ENCODE data around the gene ABI2. TPM values are rescaled to one million over a fixed set of nuclear protein-coding genes. Genes with fewer than 3 reads are reported as not detected.

The ABI2 gene
- total and polyA plus RNA-seq, 12 donors = 10.2 to 61.2 (median 33.7) TPM

DNA sequence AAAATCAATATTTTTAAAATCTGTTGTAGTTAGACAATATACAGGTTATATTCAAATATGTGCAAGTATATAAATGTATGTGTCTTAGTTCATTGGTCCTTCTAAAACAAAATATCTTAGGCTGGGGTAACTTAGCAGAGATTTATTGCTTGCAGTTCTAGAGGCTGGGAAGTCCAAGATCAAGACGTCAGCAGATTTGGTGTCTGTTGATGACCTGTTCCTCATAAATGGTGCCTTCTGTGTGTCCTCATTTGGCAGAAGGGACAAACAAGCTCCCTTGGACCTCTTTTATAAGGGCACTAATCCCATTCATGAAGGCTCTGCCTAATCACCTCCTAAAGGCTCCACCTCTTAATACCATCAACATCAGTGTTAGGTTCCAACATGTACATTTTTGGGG lies 31.3 kb downstream of the ABI2 start:
- H3K27me3 ChIP-seq = no peaks in the 10 kb centered on the region
- no peak for DNase-seq
- intact Hi-C loops (cut with DNase I) = no loop called here
- WGBS, 4 donors = 82 to 100% (median 93%) methylated on average over 1 of the region's 1 CpG
- H3K27ac ChIP-seq = no peak overlapping the region
- H3K4me1 ChIP-seq (replicated peaks in 1 of 2) = peaks cover 0 to 20% of the 10 kb centered on the region in 2 donors
- H3K9me3 ChIP-seq (replicated peaks in 1 of 3) = no peaks in the 10 kb centered on the region
- no peak overlapping the region for H3K4me3 ChIP-seq
- TF ChIP-seq, protein P1, sequence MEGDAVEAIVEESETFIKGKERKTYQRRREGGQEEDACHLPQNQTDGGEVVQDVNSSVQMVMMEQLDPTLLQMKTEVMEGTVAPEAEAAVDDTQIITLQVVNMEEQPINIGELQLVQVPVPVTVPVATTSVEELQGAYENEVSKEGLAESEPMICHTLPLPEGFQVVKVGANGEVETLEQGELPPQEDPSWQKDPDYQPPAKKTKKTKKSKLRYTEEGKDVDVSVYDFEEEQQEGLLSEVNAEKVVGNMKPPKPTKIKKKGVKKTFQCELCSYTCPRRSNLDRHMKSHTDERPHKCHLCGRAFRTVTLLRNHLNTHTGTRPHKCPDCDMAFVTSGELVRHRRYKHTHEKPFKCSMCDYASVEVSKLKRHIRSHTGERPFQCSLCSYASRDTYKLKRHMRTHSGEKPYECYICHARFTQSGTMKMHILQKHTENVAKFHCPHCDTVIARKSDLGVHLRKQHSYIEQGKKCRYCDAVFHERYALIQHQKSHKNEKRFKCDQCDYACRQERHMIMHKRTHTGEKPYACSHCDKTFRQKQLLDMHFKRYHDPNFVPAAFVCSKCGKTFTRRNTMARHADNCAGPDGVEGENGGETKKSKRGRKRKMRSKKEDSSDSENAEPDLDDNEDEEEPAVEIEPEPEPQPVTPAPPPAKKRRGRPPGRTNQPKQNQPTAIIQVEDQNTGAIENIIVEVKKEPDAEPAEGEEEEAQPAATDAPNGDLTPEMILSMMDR (IDR thresholded peaks at IDR 0.05) = no peak
- no peak for TF ChIP-seq POLR2A (IDR thresholded peaks at IDR 0.05)
- no peaks in the 10 kb centered on the region for H3K36me3 ChIP-seq (replicated peaks in 1 of 2)

DNA sequence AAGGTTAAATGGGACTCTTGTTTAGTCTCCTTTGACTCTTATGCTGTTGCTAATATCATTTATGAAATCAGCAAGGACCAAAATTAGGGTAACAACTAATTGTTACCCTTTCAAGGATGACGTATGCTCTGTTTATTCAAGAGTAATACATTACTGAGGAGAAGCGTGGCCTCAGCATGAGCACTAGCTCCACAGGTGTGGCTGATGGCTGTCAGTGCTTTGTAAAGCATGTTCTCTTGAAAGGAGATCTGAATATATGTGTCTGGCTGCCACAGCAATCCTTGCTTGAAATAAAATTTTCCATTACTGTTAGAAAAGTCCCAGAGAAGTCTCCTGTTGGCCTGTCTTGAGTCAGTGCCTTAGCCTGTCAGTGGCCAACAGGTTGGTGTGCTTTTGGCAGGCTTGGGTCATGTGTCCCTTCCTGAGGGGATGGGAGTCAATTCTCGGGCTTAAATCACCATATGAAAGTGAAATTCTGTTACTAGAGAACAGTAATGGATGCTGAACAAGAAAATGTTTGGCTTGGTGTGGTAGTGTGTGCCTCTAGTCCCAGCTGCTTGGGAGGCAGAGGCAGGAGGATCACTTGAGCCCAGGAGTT lies 32.7 kb downstream of the ABI2 start:
- Histone ChIP-seq H3K4me1 (replicated peaks in 1 of 2) (peaks cover 0 to 20% of the 10 kb centered on the region in 2 donors), H3K4me3 (no peak overlapping the region), H3K27ac (no peak overlapping the region), H3K9me3 (replicated peaks in 1 of 3) (no peaks in the 10 kb centered on the region), H3K27me3 (no peaks in the 10 kb centered on the region), H3K36me3 (replicated peaks in 1 of 2) (no peaks in the 10 kb centered on the region)
- WGBS, 4 donors = 88 to 98% (median 91%) methylated on average over 3 of the region's 3 CpGs
- no peak for DNase-seq
- intact Hi-C loops (cut with DNase I) = no loop called here
- TF ChIP-seq, protein P1 (IDR thresholded peaks at IDR 0.05) = no peak
- TF ChIP-seq POLR2A (IDR thresholded peaks at IDR 0.05) = no peak

DNA sequence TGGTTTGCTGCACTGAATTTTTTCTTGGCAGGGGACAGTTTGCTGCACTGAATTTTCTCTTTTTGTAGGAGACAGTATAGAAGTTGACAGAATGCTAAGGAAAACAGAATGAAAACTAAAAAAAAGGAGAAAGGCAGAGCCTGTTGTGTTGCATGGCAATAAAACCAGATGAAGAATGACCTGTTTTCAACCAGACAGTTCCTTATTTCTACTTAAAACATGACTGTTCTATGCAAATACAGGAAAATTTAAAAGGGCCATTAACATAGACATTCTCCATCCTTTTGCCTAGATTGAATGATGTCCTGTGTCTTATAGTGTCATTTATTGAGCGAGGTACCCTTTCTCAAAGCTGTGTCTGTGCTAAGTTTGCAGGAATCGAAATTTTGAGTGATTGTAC lies 33.3 kb downstream of the ABI2 start:
- 50 to 64% (median 59%) methylated on average over 2 of the region's 2 CpGs for WGBS, 4 donors
- intact Hi-C loops (cut with DNase I) = no loop called here
- Histone ChIP-seq H3K36me3 (replicated peaks in 1 of 2) (no peaks in the 10 kb centered on the region), H3K9me3 (replicated peaks in 1 of 3) (no peaks in the 10 kb centered on the region), H3K4me3 (no peak overlapping the region), H3K27me3 (no peaks in the 10 kb centered on the region), H3K4me1 (replicated peaks in 1 of 2) (peaks cover 0 to 18% of the 10 kb centered on the region in 2 donors), H3K27ac (no peak overlapping the region)
- no peak for DNase-seq
- TF ChIP-seq, protein P1 (IDR thresholded peaks at IDR 0.05) = no peak
- TF ChIP-seq POLR2A (IDR thresholded peaks at IDR 0.05) = no peak

DNA sequence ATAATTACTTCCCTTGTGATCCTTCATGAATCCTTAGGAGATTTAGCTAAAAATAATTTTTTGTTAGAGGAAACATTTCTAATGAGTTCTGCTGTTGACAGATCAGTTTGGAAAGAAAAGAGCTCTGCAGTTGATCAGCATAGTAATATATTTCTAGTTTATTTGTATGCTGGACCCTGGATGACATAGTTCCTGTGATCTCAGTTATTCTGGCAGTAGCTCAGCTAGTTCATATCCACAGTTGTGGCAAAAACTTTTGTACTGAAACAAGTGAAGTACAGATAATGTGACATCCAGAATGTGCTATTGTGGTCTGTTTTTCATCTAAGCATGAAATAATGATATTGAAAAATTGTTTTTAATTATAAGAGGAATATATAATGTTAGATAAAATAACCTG lies 33.7 kb downstream of the ABI2 start:
- TF ChIP-seq POLR2A (IDR thresholded peaks at IDR 0.05) = no peak
- TF ChIP-seq, protein P1 (IDR thresholded peaks at IDR 0.05) = no peak
- no peak for DNase-seq
- no peak overlapping the region for H3K27ac ChIP-seq
- no peaks in the 10 kb centered on the region for H3K36me3 ChIP-seq (replicated peaks in 1 of 2)
- peaks cover 0 to 18% of the 10 kb centered on the region in 2 donors for H3K4me1 ChIP-seq (replicated peaks in 1 of 2)
- H3K4me3 ChIP-seq = no peak overlapping the region
- intact Hi-C loops (cut with DNase I) = no loop called here
- no peaks in the 10 kb centered on the region for H3K27me3 ChIP-seq
- H3K9me3 ChIP-seq (replicated peaks in 1 of 3) = no peaks in the 10 kb centered on the region
